ENCODE results near the gene DGKQ.
"Not testable (repeated sequence)": the region's sequence is repeated elsewhere in the genome, so short reads cannot be mapped to it uniquely, and the experiment has no call there.

Gene DGKQ

GRCh38 chr4:948101-948935 is 25.1 kb downstream of the DGKQ start:
- DNase-seq: no peak

DNA sequence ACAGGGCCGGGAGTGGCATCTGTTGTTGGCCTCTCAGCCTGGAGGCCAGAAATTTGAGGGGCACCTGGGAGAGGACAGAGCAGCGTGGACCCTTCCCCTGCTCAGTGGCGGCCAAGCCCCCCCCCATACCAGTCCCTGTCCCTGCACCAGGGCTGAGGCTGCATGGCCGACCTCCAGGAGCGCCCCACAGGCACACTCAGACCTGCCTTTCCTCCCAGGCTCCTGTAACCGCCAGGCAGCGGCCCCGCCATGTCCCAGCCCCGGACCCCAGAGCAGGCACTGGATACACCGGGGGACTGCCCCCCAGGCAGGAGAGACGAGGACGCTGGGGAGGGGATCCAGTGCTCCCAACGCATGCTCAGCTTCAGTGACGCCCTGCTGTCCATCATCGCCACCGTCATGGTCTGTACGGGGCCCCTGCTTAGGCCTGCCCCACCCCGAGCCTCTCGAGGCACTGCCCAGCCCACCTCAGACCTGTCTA is 25.8 kb downstream of the DGKQ start:
- DNase-seq: no peak

DNA sequence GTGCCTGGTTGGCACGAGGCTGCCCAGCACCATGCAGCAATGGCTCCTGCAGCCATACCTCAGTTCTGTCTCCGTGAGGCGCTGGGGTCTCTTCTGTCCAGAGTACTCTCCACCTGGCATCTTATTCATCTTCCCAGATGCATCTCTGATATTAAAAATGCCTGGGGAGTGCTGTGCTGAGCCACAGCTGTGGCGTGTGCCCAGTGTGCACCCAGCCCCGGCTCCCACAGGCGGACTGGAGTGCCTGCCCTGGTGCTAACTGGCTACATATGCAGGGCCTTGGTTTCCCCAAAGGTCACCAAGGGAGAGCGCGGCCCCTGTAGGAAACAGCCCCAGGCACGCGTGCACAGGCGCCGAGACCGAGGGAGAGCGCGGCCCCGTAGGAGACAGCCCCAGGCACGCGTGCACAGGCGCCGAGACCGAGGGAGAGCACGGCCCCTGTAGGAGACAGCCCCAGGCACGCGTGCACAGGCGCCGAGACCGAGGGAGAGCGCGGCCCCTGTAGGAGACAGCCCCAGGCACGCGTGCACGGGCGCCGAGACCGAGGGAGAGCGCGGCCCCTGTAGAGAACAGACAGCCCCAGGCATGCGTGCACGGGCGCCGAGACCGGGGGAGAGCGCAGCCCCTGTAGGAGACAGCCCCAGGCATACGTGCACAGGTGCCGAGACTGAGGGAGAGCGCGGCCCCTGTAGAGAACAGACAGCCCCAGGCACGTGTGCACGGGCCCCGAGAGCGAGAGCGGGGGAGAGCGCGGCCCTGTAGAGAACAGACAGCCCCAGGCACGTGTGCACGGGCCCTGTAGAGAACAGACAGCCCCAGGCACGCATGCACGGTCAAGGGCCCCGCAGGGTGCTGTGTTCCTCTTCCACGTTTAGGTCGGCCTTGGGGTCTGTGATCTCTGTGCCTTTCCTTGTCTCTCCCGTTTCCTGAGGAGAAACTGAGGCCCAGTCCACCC is 26.6 kb downstream of the DGKQ start:
- no peak for DNase-seq

GRCh38 chr4:946103-946450 is 27.3 kb downstream of the DGKQ start:
- DNase-seq: no peak

DNA sequence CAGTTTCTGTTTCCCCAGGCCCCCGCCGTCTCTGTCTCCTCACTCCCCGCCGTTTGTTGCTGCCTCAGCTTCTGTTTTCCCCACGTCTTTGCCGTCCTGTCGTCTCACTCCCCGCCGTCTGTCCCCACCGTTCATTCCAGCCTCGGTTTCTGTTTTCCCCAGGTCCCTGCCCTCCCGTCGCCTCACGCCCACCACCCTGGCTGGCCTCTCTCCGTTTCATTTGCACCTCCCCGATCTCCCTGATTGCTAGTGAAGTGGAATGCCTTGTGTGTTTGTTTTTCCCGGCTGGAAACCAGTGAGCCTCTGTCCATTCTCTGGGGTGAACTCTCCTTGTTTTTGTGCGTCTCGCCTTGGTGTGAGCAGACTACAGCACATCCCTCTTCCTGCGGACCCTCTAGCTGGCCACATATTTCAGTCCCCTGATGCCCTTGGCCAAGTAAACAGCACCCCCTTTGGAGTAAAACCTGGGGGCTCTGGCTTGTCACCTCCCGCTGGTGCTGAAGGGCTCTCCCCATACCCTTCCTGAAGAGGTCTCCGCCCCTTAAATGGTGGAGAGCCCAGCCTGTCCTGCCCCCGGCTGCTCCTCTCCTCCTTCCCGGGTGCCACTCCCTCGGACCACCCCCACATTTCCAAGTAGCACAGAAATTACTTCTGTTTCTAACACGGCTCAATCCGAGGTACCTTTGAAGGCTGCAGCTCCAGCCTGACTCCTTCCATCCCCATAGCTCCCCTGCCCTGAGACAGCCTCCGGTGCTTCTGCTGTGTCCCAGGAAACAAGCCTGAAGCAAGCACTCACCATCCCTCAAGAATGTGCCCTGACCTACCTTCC is 27.9 kb downstream of the DGKQ start:
- no peak for DNase-seq

DNA sequence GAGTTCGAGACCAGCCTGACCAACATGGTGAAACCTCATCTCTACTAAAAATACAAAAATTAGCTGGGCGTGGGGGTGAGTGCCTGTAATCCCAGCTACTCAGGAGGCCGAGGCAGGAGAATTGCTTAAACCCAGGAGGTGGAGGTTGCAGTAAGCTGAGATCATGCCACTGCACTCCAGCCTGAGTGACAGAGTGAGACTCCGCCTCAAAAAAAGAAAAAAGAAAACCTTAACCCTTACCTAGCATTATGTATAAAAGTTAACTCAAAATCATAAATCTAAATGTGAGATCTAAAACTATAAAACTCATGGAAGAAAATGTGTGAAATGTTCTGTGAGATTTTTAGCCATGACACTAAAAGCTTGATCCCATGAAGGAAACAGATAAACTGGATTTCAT is 33.9 kb downstream of the DGKQ start:
- not testable (repeated sequence) for DNase-seq

DNA sequence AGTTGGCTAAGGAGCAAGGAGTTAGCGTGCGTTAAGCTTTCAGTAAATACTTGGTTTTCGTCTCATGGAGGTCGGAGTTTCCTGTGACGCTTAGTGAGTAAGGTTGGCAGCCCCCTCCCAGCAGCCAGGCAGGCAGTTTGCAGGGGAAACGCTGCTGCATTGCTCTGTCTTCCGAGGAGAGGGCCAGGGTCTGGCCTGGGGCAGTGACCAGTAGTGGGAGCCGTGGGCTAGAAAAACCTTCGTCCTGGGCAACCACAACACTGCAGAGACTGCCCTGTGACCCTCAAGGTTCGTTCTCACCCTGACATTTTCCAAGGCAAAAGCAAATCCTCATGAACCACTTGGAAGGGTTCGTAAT is 40.7 kb downstream of the DGKQ start:
- DNase-seq: no peak

DNA sequence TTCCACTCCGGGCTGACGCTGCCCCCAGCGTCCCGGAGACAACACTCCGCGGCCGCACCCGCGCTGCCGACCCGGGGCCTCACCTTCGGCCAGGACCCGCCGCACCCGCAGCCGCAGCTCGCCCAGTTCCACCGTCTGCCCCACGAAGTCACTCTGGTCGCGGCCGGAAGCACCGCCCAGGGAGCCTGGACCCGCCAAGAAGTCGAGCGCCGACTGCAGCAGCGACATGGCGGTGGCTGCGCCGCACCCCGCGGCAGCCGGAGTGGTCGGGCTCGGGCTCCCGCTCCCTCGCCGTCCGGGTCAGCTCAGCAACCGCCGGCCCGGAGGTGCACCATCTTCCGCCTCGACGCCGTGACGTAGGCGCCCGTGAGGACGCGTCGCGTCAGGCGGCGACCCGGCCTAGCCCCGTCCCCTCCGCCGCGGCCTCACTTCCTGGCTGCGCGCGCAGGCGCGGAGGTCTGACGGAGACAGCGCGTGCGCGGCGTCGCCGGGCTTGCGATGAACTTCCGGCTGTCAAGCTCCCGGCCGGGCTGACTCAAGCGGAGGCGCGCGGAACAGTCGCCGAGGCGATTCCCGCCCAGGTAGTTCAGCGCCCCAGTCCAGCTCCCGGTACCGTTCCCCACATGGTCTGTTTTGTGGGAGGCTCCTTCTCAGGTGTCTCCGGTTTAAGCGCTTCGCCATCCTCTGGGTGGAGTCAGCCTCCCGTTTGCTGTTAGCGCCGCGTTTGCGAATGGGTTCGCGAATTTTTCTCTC is 41.2 kb downstream of the DGKQ start, which contains the start of the genes GAK and TMEM175:
Gene GAK (minus strand): TSS at position 357 of the 753 bp plus-strand sequence. CDS start 129 bp downstream, at position 228.
Gene TMEM175 (plus strand): TSS at position 501 of the 753 bp plus-strand sequence. CDS start 15,280 bp downstream, outside the sequence.
- peak; percentile 74 for DNase-seq

DNA sequence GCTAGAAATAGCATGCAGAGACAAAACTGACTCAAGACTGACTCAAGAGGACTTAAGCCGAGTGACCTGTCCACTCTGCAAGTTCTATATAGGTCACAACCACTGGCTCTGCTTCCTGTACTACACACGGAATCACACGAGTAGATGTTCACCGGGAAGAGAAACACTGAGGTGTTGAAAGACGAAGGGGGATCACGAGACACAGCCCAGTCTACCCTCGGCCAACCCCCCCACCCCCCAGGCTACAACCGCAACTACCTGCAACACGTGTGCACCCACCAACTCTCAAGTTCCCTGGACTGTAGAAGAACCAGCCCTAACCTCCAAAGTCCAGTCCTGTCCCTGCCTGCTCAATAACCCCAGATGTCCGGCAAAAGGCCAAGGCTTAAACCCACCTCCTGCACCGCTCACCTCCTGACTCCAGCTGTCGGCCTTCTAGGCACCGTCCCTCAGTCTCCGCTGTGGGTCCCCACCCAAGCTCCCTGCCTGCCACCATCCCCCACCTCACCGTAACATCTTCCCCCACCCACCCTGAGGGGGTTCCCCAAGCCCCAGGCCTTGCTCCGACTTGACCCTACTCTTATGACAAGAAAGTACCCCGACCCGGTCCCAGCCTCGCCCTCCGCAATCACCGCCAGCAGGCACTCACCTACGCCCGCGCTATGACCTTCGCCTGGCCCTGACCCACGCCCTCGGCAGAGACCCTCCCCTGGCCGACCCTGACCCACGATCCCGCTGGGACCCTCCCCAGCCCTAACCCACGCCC is 42.0 kb downstream of the DGKQ start:
- DNase-seq: no peak

GRCh38 chr4:930827-931193 is 42.6 kb downstream of the DGKQ start:
- no peak for DNase-seq

- DNase-seq: no peak
These were observed 43.3 kb downstream of the DGKQ start for GRCh38 chr4:930028-930551.

- no peak for DNase-seq
These were observed 44.1 kb downstream of the DGKQ start for GRCh38 chr4:929096-929765.

DNA sequence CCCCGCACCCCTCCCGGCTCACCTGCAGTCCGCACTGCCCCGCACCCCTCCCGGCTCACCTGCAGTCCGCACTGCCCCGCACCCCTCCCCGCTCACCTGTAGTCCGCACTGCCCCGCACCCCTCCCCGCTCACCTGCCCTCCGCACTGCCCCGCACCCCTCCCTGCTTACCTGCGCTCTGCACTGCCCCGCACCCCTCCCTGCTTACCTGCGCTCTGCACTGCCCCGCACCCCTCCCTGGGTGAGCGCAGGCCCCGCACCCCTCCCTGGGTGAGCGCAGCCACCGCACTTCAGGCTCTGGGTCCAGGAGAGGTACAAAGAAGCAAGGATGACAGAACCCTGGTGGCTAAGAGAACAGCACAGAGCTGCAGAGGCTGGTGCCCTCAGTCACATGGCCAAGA is 45.8 kb downstream of the DGKQ start:
- DNase-seq: not testable (repeated sequence)

GRCh38 chr4:926538-926937 is 46.8 kb downstream of the DGKQ start:
- DNase-seq: no peak

DNA sequence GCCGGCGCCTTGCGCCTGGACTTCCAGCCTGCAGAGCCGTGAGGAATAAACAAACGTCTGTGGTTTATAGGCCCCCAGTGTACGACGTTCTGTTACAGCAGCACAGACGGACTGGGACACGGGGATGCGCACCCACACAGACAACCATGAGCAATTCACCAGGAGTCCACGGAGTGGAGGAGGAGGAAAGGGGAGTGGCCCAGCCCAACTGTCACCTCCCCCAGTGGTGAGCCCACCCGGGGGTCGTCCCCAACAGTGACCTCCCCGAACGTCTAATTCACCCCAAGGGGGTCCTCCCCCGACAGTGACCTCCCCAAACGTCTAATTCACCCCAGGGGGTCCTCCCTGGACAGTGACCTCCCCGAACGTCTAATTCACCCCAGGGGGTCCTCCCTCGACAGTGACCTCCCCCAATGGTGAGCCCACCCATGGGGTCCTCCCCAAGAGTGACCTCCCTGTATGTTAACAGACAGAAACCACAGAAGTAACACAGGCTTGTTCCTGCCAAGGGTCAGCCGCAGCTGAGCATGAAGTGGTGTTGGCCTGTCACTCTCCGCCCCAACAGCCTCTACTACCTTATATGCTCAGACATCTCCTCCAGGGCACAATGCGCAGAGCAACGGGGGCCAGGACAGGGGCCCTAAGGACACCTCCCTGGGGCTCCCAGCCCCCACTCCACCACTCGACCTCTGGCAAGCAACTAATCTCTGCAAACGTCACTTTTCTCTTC is 47.4 kb downstream of the DGKQ start:
- DNase-seq: no peak

DNA sequence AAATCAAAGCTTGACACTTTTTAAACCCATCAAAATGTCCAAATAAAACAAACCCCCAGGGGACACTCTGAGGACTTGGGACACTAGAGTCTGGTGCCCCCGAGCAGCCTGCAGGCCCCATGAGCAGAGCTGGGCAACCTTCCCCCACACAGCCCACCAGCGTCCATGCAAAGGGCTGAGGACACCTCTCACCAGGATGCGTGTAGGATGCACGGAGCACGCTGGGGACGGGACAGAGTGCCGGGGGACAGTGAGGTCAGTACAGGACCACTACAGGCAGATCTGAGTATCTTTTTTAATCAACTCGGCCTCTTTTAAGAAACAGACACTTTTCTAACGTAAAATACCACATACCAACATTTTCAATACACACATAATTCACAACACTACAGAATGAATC is 48.2 kb downstream of the DGKQ start:
- no peak for DNase-seq

- DNase-seq: no peak
These were observed 49.0 kb downstream of the DGKQ start for GRCh38 chr4:924107-925096.

DNA sequence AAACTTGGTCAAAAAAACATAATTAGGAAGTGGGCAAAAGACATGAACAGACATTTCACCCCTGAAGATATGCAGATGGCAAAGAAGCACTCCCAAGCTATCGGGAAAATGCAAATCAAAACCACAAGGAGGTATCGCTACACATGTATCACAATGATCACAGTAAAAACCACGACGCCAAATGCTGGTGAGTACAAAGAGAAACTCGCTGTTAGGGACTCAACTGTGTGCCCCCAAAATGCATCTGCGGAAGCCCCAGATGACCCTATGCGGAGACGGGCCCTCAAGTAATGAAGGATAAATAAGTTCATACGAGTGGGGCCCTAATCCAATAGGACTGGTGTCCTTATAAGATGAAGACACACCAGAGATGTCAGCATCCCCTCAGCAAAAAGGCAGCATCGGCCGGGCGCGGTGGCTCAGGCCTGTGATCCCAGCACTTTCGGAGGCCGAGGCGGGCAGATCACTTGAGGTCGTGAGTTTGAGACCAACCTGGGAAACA is 51.5 kb downstream of the DGKQ start:
- DNase-seq: no peak

All from NCI-H2171 (cell line).